GM13977 (cell line): ENCODE results near the gene SLC37A1.

ENCODE experiments used
- DNase-seq: peaks from one replicate; pipeline ENCODE4 v3.0.0; 2012; ENCODE audit warnings: low spot score
- CTCF ChIP-seq: IDR thresholded peaks from 2 replicates; pipeline ENCODE4 v1.5.1; 2012; ENCODE audit warnings: mild to moderate bottlenecking, control low read depth; ENCODE audit not compliant: insufficient read depth; ENCODE audit errors: extremely low read depth, missing control alignments
- in situ Hi-C: fragments of 300-500 bp; cut with MboI; formaldehyde crosslinking; loops from one replicate; pipeline ENCODE4 v1.12.0; 2022; ENCODE audit warnings: low sequenced_read_pairs, low pct_unique_long_range_greater_than_20kb, mixed read lengths, inconsistent platforms; ENCODE audit not compliant: unreplicated experiment

The SLC37A1 gene

GRCh38 chr21:42490720-42491119 lies 22.9 kb upstream of the SLC37A1 start:
- in situ Hi-C loops: no loop called here
- DNase-seq: no peak
- TF ChIP-seq CTCF: no peak

- no peak for DNase-seq
- in situ Hi-C loops: no loop called here
These were observed 22.3 kb upstream of the SLC37A1 start for GRCh38 chr21:42491328-42491727.

GRCh38 chr21:42492201-42492600 lies 21.5 kb upstream of the SLC37A1 start:
- in situ Hi-C loops: no loop called here
- no peak for DNase-seq
- no peak for TF ChIP-seq CTCF

More at GRCh38 chr21:42491328-42491727, 22.3 kb upstream of the SLC37A1 start:
- TF ChIP-seq CTCF: no peak

GRCh38 chr21:42493109-42494060 lies 20.3 kb upstream of the SLC37A1 start:
- TF ChIP-seq CTCF: no peak
- no peak for DNase-seq
- in situ Hi-C loops: no loop called here

GRCh38 chr21:42495027-42495426 lies 18.6 kb upstream of the SLC37A1 start:
- in situ Hi-C loops: no loop called here
- no peak for DNase-seq
- no peak for TF ChIP-seq CTCF

GRCh38 chr21:42495765-42496119 lies 17.9 kb upstream of the SLC37A1 start:
- no peak for TF ChIP-seq CTCF
- DNase-seq: no peak
- in situ Hi-C loops: no loop called here
